ENCODE results near the gene KLC1.

The KLC1 gene

GRCh38 chr14:103676881-103677675 lies 48.1 kb downstream of the KLC1 start:
- no peak for TF ChIP-seq REST (IDR thresholded peaks at IDR 0.05; ENCODE audit: low read depth)

- no peak for TF ChIP-seq TEAD4 (IDR thresholded peaks at IDR 0.05)
- TF ChIP-seq CREB1 (IDR thresholded peaks at IDR 0.05; ENCODE audit: low read depth): no peak
- TF ChIP-seq TCF12 (IDR thresholded peaks at IDR 0.05; ENCODE audit: low read depth): no peak
- TF ChIP-seq REST (IDR thresholded peaks at IDR 0.05; ENCODE audit: low read depth): no peak
- TF ChIP-seq ZBTB7A (IDR thresholded peaks at IDR 0.05; ENCODE audit: low read depth): no peak
- no peak for TF ChIP-seq CEBPB (IDR thresholded peaks at IDR 0.05)
- no peak for TF ChIP-seq YY1 (IDR thresholded peaks at IDR 0.05; ENCODE audit: low read depth)
- no peak for TF ChIP-seq FOXM1 (IDR thresholded peaks at IDR 0.05; ENCODE audit: borderline replicate concordance, low read depth)
- TF ChIP-seq RAD21 (IDR thresholded peaks at IDR 0.05; ENCODE audit: low read depth): peak; percentile 12; the same call in 1 of the 2 replicates
- peak; percentile 47 for TF ChIP-seq USF1 (IDR thresholded peaks at IDR 0.05)
- no peak for TF ChIP-seq TAF1 (IDR thresholded peaks at IDR 0.05; ENCODE audit: low read depth)
- peak; percentile 59 for TF ChIP-seq MAX (IDR thresholded peaks at IDR 0.05)
- TF ChIP-seq NFIC (IDR thresholded peaks at IDR 0.05): no peak
- TF ChIP-seq EGR1 (IDR thresholded peaks at IDR 0.05): no peak
- TF ChIP-seq EP300 (IDR thresholded peaks at IDR 0.05; ENCODE audit: borderline replicate concordance): no peak
Measured at GRCh38 chr14:103679351-103679750, 50.3 kb downstream of the KLC1 start.

GRCh38 chr14:103680491-103681231 lies 51.6 kb downstream of the KLC1 start:
- TF ChIP-seq EGR1 (IDR thresholded peaks at IDR 0.05) (no peak), MAX (IDR thresholded peaks at IDR 0.05) (no peak), RAD21 (IDR thresholded peaks at IDR 0.05; ENCODE audit: low read depth) (no peak), FOXM1 (IDR thresholded peaks at IDR 0.05; ENCODE audit: borderline replicate concordance, low read depth) (no peak), EP300 (IDR thresholded peaks at IDR 0.05; ENCODE audit: borderline replicate concordance) (no peak), CREB1 (IDR thresholded peaks at IDR 0.05; ENCODE audit: low read depth) (no peak), TEAD4 (IDR thresholded peaks at IDR 0.05) (no peak), CEBPB (IDR thresholded peaks at IDR 0.05) (no peak)

GRCh38 chr14:103683139-103683538 lies 54.1 kb downstream of the KLC1 start:
- no peak for TF ChIP-seq FOXM1 (IDR thresholded peaks at IDR 0.05; ENCODE audit: borderline replicate concordance, low read depth)
- no peak for TF ChIP-seq YY1 (IDR thresholded peaks at IDR 0.05; ENCODE audit: low read depth)
- TF ChIP-seq ZBTB7A (IDR thresholded peaks at IDR 0.05; ENCODE audit: low read depth): no peak
- TF ChIP-seq EGR1 (IDR thresholded peaks at IDR 0.05): no peak
- TF ChIP-seq CREB1 (IDR thresholded peaks at IDR 0.05; ENCODE audit: low read depth): no peak
- TF ChIP-seq TCF12 (IDR thresholded peaks at IDR 0.05; ENCODE audit: low read depth): no peak
- no peak for TF ChIP-seq MAX (IDR thresholded peaks at IDR 0.05)
- TF ChIP-seq CEBPB (IDR thresholded peaks at IDR 0.05): no peak
- no peak for TF ChIP-seq REST (IDR thresholded peaks at IDR 0.05; ENCODE audit: low read depth)
- no peak for TF ChIP-seq EP300 (IDR thresholded peaks at IDR 0.05; ENCODE audit: borderline replicate concordance)
- TF ChIP-seq TEAD4 (IDR thresholded peaks at IDR 0.05): no peak
- no peak for TF ChIP-seq NFIC (IDR thresholded peaks at IDR 0.05)
- TF ChIP-seq RAD21 (IDR thresholded peaks at IDR 0.05; ENCODE audit: low read depth): no peak
